CD4-positive, alpha-beta T cell treated with Interleukin-17A for 4 hours (primary cell): ENCODE measurements around the gene POLR2C.

Experiments
- DNase-seq: peaks from one replicate; pipeline ENCODE4 v3.0.0-alpha.2; 2020; ENCODE audit warnings: mixed read lengths

POLR2C gene

GRCh38 chr16:57504491-57504890 is 42.0 kb downstream of the POLR2C start:
- no peak for DNase-seq

GRCh38 chr16:57505169-57505568 is 42.7 kb downstream of the POLR2C start:
- no peak for DNase-seq

- no peak for DNase-seq
These were observed 44.9 kb downstream of the POLR2C start for GRCh38 chr16:57507136-57508034.

- no peak for DNase-seq
These were observed 45.6 kb downstream of the POLR2C start for GRCh38 chr16:57508035-57508425.

- no peak for DNase-seq
These were observed 46.9 kb downstream of the POLR2C start for GRCh38 chr16:57509231-57509923.

DNA sequence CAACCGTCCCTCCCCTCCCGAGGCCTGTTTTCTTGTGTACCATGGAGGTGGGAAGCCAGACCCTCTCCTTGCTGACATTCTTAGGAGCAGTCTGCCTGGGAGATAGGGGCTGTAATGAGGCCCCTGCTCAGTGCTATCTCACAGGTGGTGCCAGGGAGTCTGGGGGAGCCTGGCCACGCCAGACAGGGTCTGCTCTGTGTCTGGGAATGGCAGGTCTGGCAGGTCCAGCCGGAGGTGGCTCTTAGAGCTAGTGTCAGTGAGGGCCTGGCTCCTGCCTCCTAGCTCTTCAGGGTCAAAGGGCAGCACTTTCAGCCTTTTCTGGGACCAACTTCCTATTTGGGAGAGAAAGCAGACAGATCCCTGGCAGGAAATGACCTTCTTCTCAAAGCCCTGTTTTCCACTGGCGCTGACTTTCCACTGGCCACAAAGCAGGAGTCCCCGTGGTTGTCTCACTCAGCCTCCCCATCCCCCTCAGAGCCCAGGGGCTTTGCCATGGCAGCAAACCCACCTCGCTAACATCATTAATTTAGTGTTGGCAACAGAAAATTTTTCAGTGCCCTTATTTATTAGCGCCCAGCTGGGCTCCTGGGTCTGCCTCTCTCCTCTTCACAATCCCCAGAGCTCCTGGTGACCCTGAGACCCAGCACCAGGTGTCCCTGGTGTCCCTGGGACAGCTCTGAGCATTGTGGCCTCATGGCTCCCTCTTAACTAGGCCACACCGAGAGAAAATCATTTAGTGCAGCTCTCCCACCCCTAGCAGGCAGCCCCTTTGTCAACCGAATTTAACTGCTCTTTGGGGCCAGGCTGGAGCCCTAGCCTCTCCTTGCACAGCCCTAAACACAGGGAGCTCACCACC is 47.8 kb downstream of the POLR2C start:
- no peak for DNase-seq

DNA sequence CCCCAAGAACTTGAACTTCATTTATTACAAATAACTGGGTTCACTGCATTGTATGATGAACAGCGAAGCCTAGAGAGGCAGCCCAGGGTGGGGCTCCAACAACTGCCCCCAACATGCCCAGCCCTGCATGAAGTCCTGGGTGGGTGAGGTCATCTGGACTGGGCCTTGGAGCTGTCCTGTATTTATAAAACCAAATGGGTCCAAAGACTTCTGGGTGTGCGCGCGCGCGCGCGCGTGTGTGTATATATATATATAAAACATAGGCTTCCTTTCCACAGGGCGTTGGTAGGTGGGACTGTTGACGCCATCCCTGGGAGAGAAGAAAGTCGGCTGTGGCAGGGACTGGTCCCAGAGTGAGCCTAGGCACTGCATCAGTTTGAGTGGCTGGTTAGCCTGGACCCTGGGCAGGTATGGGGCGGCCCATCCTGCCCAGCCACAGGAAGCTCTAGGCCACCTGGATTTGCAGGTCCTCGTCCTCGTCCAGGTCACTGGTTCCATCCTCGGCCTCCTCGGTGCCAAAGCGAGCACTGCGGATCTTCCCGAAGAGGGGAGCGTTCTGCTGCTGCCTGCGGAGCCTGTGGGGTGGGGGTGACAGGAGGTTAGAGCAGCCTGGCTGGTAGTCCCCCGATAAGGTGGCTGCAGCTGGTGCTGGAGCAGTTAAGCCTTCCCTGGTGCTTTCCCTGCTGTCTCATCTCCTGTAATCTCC is 50.0 kb downstream of the POLR2C start:
- no peak for DNase-seq

DNA sequence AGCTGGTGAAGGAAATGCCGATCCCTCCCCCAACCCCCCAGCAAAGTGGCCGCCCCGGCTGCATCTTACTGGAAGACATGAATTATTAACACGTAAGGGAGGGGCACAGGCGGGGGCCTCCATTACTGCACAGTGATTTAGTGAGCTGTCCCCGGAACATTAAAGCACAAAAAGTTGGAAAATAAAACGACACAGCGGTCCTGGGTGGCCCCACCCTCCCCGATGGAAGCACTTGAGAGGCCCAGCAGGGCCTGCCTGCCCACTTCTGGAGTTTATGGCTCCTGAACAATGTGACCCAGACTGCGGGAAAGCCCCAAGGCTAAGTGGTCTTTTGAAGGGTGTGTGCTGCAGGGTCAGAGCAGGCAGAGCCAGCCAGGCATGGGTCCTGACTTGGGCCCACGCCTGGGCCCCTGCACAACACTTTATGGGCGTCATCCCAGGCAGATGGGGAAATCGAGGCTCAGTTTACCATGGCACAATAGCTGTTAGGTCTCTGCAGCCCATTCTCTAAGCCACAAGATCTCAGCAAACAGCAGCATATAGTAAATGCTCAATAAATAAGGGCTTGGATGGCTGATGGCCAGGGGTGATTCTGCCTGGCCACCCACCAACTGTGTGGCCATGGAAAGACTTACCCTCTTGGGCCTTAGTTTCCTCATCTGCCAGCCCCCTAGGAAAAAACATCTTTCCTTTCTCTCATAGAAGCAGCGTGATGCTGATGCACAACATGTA is 51.1 kb downstream of the POLR2C start:
- DNase-seq, result no peak

- no peak for DNase-seq
These were observed 51.9 kb downstream of the POLR2C start for GRCh38 chr16:57514371-57514770.

- DNase-seq, result no peak
These were observed 52.5 kb downstream of the POLR2C start for GRCh38 chr16:57514791-57515600.

GRCh38 chr16:57516176-57516725 is 53.8 kb downstream of the POLR2C start:
- no peak for DNase-seq

- DNase-seq, result no peak
These were observed 54.3 kb downstream of the POLR2C start for GRCh38 chr16:57516773-57517172.

DNA sequence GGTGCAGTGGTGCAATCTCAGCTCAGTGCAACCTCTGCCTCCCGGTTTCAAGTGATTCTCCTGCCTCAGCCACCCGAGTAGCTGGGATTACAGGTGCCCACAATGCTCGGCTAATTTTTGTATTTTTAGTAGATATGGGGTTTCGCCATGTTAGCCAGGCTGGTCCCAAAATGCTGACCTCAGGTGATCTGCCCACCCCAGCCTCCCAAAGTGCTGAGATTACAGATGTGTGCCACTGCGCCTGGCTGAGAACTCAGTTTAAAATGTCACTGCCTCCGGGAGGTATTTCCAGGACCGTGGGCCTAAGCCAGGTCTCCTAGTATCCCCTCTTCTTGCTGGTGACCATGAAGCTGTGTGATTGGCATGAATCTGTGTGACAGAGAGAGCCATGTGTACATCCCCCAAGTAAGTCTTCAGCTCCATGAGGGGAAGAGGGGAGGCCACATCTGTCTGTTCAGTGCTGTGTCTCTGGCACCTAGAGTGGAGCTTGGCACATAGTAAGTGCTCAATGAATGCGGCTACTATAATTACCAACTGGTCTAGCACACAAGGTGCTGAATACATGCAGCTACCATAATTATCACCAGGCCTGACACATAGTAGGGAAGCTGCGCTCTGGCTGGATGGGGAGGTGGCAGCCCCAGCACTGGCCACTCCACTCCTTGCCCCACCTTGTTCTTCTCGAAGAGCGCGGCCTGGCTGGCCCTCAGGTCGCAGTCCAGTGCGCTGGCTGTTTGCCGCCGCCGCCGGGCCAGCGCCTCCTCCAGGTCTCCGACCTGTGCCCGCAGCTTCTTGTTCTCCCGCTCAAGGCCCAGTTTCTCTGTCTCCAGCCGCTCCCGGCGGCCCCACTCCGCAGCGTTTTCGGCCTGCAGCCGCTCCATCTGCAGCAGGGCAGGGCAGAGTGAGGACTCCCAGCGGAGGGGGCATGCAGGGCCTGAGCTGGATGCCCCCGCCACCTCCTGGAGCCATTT is 55.2 kb downstream of the POLR2C start:
- DNase-seq, result no peak

- no peak for DNase-seq
These were observed 56.0 kb downstream of the POLR2C start for GRCh38 chr16:57518520-57518919.

GRCh38 chr16:57518922-57519321 is 56.4 kb downstream of the POLR2C start:
- no peak for DNase-seq

DNA sequence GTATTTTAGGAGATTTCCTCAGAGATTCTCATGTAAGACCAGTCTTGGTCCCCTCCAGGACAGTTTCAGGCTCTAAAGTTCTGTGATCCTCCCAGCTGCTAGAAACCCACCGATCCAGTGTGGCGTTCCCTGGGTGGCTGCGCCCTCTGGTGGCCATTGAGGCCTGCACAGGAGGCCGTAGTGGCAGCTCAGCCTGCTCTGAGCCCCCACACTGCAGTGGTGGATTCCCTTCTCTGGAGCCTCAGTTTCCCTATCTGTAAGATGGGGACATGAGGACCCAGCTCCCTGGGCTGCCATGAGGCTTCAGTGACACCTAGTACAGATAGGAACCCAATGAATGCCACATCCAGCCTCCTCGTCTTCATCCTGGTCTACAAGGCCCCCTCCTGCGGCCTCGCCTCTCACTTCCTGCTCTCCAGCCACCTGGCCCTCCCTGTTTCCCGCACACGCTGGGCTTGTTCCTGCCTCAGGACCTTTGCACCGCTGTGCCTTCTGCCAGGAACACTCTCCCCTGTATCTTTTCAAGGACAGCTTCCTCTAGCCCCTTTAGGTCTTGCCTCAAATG is 57.4 kb downstream of the POLR2C start:
- DNase-seq, result peak; percentile 89
